Activated CD4-positive, alpha-beta T cell treated with anti-CD3 and anti-CD28 coated beads, Interleukin-10, Interleukin-2, amounts not matched to agents 100 ng/mL and 50 ng/mL, durations not matched to agents 16 hours and 8 hours (primary cell): ENCODE results near the gene LIMS2.

Experiments used
- DNase-seq: peaks from one replicate; pipeline ENCODE4 v3.0.0-alpha.2; 2020

LIMS2 gene

DNA sequence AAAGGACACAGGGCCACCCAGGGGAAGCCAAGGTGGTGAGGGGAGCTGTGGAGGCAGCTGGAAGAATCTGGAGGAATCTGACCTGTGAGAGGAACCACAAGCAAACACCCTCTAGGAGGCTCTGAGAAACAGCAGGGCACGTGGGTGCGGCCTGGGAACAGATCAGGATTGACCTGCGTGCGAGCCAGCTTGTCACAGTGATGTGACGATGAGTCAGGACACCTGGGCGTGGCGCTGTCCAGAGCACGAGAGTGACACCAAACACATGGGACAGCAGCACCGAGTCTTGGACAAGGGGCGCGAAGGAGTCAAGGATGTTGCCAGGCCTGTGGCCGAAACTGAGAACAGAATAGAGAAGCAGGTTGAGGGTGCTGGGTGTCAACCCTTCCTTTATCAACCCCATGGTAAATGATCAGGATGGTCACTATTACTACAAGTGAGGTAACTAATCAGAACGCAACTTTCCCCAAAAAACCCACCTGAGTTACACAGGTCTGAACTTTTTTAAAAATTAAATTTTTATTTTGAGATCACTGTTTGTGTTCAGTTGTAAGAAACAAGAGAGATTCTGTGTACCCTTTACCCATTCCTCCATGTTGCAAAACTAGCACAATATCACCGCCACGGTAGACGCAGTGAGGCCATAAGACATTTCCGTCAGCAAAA is 25.3 kb upstream of the LIMS2 start:
- peak; percentile 28 for DNase-seq

DNA sequence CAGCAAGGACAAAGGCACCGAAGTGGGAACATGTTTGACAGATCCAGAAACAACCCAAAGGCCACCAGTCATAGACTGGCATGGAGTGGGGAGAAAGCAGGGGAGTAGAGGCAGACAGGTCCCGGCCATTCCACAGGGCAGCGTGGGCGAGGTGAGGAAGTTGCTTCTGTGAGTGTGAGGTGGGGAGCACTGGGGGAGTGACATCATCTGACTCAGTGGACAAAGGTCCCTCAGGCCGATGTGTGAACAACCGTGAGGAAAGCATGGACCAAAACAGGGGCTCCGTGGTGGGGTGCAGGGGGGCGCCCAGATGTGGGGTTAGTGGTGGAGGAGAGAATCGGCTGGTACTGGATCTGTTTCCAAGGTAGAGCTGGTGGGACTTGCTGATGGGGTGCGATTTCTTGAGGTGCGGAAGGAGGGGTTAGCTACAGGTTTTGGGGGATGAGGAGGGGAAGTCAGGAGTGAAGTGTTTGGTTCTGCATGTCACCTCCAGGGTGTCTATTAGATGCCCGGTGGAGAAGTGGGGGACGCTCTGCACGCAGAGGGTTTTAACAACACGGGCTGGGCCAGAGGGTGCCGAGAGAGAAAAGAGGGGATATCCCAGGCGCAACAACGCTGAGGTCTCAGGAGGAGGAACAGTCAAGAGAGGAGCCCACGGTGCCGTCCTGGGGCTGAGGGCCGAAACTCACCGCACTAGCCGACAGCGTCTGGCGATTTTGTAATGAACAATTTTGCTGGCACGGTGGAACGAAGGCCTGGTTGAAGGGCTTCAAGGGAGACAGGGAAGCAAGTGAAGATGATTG is 23.4 kb upstream of the LIMS2 start:
- no peak for DNase-seq

DNA sequence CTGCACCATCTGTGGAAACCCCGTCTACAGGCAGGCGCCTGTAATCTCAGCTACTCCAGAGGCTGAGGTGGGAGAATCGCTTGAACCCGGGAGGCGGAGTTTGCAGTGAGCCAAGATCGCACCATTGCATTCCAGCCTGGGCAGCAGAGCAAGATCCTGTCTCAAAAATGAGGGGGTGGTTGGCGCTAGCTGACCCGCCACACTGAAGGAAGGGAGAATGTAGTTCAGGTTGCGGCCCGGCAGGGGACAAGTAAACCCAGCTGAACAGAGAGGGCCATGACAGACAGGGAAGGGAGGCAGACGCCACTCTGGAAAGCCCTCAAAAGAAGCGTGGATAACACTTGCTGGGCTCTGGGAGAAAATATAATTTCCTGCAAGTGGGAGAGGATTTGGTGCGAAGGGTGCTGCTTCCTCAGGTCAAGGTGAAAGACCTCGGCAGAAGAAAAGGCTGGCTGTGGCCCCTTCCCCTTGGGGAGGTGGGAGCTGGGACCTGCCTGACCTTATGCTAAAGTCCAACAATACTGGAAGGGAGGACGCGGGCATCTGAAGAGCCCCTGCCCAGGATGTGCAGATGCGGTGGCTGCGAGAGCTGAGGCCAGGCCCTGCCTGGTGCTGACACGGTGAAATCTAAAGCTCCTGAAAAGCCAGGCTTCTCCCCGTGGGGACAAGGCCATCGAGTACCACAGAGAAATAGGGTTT is 22.3 kb upstream of the LIMS2 start:
- no peak for DNase-seq

DNA sequence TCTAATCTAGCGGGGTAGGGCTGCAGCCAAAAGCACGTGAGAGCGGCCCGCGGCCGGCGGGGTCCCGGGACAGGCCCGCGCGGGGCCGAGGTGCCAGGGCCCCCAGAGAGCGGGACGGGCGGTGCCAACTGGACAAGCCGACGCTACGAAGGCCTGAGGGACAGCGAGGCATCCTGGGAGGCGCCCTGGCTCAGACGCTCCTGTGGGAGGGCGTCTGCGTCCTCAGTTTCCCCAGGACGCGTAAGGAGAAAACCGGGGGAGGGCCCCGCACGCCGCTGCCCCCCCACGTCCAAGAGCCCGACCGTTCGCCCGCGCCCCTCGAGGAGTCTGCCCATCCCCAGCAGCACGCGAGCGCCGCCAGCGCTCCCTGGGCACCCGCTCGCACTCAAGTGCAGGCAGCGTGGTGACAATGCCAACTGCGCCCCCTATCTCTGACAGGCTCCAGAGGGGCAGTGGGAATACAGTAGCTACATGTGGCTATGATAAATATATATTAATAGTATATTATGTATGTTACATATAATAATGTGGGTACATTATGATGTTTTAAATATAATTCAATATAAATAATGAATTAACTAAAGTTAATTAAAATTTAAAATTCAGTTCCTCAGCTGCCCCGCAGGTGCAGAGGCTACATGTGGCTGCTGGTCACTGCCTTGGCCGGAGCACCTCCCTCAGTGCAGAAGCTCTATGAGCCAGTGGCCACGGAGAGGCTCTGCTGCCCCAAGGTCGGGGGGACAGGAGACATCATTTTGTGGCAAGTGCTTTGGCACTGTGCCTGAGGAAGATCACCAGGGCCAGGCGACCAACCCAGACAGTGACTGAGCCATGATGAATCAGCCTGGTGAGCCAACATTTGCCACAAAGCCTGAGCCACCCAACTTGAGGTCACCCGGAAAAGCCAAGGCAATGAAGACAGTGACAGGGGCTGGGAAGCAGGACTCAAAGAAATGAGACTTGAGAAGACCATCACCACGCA is 20.5 kb upstream of the LIMS2 start:
- DNase-seq, result peak; percentile 69

DNA sequence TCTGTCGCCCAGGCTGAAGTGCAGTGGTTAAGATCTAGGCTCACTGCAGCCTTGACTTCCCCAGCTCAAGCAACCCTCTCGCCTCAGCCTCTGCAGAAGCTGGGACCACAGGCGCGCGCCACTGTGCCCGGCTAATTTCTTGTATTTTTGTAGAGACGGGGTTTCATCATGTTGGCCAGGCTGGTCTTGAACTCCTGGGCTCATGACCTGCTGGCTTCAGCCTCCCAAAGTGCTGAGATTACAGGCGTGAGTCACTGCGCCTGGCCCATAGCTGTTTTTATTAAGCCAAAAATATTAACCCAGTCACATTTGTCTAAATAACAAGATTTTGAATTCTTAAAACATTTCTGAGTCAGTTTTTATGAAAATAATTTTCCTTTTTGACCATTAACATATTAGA is 19.7 kb upstream of the LIMS2 start:
- no peak for DNase-seq

DNA sequence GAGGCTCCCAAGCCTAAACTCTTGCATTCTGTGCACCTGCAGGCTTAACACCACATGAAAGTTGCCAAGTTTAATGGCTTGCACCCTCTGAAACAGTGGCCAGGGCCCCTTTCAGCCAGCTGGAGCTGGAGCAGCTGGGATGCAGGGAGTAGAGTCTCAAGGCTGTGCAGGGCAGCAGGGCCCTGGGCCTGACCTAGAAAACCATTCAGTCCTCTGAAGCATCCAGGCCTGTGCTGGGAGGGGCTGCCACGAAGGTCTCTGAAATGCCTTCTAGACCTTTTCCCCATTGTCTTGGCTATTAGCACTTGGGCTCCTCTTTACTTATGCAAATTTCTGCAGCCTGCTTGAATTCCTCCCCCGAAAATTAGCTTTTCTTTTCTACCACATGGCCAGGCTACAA is 15.4 kb upstream of the LIMS2 start:
- no peak for DNase-seq

DNA sequence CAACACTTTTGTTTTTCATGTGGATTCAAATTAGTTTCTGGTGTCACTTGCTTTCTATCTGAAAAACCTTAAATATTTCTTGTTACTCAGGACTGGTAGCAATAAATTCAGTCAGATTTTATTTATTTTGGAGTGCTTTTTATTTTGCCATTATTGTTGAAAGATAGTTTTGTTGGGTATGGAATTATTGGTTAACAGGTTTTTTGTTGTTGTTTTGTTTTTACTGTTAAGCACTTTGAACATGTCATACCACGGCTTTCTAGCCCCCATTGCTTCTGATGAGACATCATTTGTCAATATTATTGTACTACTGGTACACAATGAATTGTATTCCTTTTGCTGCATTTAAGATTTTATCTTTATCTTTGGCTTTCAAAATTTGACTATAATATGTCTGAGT is 13.1 kb upstream of the LIMS2 start:
- DNase-seq, result no peak

DNA sequence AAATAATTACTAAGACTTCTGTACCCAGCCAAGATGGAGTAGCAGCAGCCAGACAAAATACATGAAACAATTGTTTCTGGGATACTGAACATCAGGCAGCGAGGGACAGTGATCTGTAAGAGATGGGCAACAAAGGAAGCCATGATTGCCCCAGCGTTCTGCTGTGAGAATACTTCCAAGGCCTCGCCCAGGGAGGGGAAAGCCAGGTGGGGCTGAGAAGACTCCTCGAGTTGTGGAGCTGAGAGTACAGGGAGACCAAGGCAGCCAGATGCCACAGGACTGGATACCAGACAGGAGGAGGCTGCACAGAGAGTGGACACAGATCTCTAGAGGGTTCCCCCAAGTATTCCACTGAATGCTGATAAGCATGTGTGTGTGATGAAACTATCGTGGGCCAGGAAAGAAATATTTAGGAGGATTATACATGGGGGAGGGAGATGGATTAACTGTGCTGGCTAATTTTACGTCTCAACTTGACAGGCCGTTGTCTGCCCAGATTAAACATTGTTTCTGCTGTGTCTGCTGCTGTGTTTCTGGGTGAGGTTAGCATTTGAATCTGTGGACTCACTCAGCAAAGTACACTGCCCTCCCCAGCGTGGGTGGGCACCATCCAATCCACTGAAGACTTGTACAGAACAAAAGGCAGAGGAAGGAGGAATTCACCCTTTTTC is 10.2 kb upstream of the LIMS2 start:
- DNase-seq, result no peak

DNA sequence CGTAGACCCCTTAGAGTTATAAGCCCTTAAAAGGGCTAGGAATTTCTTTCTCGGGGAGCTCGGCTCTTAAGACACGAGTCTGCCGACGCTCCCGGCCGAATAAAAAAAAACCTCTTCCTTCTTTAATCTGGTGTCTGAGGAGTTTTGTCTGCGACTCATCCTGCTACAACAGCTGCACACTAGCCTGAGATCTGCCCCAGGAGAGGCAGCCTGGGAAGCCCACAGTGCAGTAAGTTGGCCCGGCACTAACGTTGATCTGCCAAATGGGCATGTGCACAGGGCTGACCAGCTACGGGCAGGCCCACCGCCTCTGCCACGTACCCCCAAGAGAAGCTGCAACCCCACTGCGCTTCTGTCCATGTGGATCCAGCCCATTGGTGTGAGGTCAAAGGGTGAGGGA is 8.4 kb upstream of the LIMS2 start:
- no peak for DNase-seq

DNA sequence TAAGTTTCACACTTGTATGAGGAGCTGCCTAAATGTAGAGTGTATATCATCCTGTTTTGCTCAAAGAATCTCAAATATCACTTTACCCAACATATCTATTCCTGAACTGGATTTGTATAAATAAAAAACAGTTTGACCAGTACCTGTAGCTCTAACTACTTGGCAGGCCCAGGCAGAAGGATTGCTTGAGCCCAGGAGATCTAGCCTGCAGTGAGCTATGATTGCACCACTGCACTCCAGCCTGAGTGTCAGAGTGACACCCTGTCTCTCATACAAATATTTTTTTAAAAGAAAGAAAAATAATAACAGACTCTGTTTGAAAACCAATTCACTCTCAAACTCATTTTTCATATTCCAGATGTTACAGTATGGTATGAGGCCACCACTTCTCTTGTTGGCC is 7.7 kb upstream of the LIMS2 start:
- no peak for DNase-seq

DNA sequence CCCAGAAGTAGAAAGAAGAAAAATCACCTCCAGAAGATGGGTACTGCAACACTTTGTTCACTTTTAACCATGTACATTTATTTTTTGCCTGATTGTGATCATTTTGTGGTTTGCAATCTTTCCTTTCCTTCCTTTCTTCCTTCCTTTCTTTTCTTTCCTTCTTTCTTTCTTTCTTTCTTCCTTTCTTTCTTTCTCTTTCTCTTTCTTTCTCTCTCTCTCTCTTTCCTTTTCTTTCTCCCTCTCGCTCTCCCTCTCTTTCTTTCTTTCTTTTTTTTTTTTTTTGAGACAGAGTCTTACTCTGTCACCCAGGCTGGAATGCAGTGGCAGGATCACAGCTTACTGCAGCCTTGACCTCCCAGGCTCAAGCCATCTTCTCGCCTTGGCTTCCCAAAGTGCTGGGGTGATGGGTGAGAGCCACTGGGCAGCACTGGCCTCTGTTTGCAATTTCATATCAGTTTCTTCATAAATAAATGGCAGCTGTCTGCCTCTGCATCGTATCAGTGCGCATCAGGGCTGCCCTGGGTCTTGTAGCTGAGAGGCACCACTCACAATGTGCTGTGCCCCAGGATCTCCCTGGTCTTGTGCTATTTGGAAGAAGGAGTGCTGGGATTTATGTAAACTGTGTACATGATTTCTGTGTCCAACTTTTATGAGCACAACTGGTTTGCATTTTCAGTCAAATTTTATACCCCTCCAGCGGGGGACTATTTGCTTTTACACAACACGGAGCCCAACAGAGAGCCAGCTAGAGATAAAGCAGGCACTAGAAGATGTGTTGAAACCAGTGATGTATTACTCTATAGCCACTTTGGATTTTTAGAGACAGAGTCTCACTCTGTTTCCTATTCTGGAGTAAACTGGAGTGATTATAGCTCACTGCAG is 6.9 kb upstream of the LIMS2 start:
- no peak for DNase-seq

DNA sequence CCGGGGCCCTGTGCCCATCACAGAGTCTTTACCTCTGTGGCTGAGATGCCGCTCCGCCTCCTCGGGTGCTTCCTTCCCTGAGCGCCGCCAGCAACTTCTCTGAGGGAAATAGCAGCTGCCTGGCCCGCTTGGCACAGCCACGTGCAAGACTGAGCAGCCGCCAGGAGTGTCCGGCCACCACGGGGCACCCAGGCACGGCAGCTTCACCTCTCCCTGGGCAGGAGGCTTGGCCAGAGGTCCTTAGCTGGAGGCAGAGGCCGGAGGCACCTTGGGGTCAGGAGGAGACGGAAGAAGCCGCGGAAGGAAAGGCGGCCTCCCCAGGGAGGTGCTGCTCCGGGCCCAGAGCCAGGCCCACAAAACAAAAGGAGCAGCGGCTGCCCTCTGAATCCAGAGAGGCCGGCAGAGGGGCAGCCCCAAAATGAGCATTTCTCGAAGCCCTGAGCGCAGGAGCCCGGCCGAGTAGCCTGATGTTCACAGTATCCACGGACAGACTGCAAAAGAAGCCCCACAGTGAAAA is 6.0 kb upstream of the LIMS2 start:
- DNase-seq, result no peak

DNA sequence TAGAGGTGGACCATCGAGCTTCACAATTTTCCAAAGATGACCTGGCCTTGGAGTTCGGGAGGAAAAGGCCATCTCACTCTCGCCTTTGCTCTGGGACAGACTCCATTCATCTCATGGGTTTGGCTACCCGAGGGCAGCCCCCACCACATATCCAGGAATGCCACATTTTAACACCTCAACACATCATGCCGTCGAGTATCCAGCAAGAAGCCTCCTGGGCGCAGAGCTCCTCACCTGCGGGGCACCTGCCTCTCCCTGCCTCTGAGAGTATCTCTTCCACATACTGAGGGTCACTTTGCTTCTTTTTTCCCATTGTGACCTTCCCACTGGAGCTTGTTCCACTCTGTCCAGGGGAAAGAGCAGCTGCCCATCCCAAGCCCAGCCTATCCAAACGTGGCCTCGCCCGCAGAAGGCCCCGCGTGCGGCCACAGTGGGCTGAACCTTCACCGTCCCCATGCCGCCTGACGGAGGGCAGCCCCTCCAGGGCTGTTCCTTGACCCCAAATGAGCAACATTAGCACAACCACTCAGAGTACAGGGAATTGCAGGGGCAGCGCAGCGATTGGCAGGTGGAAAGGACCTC is 5.5 kb upstream of the LIMS2 start:
- no peak for DNase-seq

DNA sequence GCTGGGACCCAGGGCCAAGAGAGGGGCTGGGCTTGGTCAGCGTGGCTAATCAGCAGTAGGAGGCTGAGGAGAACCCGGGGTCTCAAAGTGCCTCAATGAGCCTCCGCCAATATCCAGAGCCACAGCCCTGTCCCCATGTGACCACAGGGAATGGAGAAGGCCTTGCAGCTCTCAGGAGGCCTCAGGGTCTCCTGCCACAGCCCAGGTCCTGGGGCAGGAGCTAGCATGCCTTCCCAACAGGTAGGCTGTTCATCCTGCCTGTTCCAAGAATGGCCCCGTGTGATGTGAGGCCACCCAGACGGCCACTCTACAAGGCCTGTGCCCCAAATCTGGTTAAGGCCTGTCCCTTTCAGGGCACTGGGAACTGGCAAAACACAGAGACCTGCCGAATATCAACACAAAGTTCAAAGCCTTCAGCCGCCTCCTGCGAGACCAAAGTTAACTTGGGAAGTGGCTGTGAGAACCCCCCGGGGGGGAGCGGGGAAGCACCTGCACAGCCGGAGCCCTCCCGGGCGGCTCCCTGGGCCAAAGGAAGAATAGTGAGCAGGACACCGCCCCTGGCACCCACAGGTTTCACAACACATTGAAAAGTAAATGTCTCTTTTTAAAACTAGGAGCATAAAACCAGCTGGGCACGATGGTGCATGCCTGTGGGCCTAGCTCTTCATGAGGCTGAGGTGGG is 4.5 kb upstream of the LIMS2 start:
- no peak for DNase-seq

DNA sequence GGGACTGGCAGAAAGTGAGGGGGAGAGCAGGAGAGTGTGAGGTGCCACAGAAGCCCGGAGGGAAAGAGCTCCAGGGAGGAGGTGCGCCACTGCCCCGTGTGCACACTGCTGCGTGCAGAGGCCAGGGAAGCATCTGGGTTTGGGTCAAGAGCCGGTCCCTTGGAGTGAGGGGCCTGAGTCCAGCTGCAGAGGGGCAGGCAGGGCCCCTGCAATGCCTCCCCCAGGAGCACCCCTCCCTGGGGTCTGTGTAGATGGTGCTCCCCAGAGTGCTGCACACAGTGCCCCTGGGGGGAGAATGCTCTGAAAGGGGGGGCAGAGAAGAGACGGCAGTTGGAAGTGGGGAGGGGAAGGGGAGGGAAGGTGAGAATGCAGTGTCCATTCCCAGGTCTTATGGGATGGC is 3.7 kb upstream of the LIMS2 start:
- DNase-seq, result no peak

DNA sequence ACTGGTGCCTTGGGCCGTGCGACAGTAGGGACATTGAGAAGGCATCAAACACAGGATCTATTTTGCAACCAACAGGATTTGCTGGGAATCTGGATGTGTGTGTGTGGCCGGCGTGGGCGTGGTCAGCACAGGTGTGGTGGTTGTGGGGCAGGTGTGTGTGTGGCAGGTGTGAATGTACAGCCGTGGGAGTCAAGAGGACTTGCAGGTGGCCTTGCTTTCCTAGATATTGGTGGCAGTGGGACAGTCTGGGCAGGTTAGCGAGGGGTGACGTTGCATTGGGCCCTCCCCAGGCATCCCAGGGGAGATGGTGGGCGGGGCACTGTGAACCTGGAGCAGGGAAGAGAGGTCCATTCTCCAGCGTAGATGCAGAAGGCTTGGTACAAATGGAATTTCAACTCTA is 3.2 kb upstream of the LIMS2 start:
- no peak for DNase-seq

DNA sequence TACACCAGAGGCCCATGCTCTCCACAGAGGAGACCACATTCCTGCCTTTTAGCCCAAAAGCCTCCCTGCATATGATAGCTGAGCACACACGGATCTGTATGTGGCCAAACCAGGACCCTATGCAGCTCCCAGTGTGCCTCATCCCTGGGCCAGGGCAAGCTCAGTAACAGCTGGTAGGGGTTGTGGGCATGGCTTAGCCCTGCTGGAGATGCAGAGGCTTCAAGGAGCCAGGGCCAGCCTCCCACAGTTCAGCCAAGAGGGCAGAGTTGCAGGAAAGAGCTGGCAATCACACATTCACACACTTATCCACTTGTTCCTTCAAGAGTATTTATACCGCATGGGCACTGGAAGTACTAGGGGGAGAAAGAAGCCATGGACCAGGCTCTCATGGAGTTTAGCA is 1.6 kb upstream of the LIMS2 start:
- no peak for DNase-seq

DNA sequence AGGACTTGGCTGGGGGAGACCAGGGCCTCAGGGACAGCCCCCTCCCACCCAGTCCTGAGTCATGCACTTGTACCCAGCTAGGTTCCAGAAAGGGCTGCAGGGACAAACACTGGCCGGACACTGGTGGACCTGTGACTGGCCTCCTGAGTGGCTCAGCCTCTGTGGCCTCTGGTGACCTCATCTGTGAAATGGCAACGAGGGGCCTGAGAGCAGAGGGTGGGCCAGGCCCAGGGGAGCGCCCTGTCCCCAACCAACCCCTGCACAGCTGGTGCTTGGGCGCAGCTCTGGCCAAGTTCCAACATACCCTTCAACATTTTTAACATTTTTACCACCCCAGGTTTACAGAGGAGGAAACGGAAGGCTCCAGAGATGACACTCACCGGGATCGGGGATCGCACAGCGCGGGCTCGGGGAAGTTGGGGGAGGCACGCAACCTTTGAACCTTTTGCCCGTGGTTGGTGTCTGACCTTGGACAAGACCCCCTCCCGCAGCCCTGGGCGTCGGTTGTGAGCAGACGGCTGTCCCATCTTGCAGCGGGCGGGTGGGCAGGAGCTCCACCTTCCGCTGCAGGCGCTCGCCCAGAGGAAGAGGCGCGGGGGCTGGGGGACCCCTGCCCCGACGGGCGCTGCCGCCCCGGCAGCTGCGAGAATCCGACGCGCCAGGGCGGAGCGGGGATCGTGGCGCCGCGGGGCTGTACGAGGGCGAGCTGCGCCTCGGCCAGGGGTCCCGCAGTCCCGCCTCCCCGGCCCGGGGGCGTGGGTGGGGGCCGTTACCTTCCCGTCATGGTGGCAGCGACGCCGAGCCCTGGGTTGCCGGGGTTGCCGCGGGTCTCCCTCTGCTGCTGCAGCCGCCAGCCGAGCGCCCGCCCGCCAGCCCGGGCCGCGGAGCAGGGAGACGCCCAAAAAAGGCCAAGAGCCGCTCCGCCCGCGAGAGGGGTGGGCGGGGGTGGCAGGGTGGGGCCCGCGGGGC is 805 bp downstream of the LIMS2 start:
- DNase-seq, result no peak
